Effector CD8-positive, alpha-beta T cell (primary cell): ENCODE results near the gene KAT14.
"Not testable (repeated sequence)": the region's sequence is repeated elsewhere in the genome, so short reads cannot be mapped to it uniquely, and the experiment has no call there.

Experiments used
- DNase-seq: peaks from one replicate; lab custom pipeline; 2025; lab: John Stamatoyannopoulos, UW

The KAT14 gene

DNA sequence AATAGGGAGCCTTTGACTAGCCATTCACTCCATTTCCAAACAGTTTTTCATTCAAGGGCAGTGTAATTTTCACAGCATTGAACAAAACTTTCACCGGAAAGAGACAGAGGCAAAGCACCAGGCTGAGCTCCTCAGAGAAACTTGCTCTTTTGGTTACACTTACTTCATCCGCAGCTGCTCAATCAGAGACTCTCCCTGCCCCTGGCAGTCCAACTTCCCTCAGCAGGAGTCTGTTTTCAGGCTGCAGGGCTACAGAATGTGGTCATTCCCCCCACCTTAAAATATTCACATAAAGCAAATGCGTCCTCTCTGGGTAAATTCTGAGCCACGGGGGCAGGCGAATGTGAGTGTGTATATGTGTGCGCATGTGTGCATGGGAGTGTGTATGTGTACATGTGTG is 80.6 kb downstream of the KAT14 start:
- no peak for DNase-seq

DNA sequence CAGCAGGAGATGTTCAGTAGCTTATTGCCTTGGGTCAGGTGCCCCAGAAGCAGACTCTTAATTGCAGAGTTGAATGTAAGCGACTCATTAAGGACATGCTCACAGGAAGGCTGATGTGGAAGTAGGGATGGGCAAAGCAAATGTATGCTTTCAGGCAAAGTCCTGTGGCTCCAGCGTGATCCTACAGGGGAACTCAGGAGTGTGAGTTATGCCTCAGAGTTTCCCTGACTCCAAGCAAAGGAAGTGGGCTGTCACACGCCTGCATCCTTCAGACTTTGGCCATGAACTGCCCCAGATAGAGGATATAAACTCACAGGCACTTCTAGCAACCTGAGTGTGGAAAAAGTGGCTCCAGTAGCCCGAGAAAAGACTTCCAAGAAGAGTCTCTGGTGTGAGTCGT is 85.7 kb downstream of the KAT14 start:
- DNase-seq, result no peak

DNA sequence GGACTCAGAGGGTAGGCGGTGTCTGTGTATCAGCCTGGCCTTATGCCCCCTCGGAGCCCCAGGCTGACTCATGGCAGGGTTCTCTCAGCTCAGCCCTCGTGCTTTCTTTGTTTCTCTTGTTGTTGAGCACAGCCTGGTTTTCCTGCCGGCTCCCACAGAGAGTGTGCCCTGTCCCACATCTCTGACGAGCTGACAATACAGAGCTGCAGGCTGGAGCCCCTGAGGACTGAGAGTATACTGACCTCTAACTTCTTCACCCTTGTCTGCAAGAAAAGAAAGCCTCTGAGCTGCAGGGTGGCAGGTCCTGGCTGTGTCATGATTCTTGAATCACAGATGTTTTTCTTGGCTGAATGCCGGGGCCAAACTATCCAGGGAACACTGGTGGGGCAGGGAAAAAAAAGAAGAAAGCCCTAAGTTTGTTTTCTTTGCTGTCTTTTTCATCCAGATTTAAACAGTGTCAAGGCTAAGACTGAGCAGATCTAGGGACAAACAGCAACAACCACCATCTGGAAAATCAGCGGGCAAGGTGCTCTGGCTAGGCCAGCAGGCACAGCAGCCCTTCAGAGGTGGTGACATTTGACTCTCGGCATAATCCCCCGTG is 87.4 kb downstream of the KAT14 start:
- no peak for DNase-seq

DNA sequence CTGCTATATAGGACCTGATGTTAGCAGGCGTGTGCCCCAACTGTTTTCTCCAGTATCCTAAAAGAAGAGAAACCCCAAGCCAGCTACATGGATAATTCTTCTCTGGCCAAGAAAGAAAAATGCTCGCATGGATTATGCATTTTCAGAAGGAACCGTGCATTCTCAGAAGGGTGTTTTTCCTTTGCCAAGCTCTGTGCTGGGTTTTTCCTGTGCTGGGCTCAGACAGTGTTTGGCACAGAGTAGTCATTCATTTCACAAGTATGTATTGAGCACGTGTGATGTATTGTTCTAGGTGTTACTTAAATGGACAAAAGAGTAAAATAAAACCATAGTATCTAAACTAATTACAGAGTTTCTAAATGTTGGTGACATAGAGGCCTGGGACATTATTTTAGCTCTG is 88.0 kb downstream of the KAT14 start:
- no peak for DNase-seq

DNA sequence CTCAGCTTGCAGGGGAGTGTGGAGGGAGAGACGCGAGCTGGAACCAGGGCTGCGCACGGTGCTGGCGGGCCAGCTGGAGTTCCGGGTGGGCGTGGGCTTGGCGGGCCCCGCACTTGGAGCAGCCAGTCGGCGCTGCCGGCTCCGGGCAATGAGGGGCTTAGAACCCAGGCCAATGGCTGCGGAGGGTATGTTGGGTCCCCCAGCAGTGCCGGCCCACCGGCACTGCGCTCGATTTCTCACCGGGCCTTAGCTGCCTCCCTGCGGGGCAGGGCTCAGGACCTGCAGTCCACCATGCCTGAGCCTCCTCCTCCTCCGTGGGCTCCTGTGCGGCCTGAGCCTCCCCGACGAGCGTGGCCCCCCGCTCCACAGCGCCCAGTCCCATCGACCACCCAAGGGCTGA is 89.1 kb downstream of the KAT14 start:
- DNase-seq, result not testable (repeated sequence)

DNA sequence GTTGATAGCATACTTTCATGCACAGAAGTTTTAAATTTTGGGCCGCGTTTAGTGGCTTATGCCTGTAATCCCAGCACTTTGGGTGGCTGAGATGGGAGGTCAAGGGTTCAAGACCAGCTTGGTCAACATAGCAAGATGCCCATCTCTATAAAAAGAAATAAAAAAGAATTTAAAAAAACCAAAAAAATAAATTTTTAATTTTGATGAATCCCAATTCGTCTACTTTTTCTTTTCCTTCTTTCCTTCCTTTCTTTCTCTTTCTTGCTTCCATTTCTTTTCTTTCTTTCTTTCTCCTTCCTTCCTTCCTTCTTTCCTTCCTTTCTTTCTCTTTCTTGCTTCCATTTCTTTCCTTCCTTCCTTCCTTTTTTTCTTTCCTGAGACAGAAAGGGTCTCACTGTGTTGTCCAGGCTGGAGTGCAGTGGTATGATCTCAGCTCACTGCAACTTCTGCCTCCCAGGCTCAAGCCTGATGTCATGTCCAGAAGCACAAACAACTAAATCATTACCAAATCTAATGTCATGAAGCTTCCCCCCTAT is 95.8 kb downstream of the KAT14 start:
- DNase-seq, result no peak
